ENCODE data around the gene FAM20C. TPM values are rescaled to one million over a fixed set of nuclear protein-coding genes. Genes with fewer than 3 reads are reported as not detected.
"Not testable (repeated sequence)": the region's sequence is repeated elsewhere in the genome, so short reads cannot be mapped to it uniquely, and the experiment has no call there.

FAM20C gene
- total RNA-seq, 2 donors from 2014 or later = 56.6 to 74.3 TPM

DNA sequence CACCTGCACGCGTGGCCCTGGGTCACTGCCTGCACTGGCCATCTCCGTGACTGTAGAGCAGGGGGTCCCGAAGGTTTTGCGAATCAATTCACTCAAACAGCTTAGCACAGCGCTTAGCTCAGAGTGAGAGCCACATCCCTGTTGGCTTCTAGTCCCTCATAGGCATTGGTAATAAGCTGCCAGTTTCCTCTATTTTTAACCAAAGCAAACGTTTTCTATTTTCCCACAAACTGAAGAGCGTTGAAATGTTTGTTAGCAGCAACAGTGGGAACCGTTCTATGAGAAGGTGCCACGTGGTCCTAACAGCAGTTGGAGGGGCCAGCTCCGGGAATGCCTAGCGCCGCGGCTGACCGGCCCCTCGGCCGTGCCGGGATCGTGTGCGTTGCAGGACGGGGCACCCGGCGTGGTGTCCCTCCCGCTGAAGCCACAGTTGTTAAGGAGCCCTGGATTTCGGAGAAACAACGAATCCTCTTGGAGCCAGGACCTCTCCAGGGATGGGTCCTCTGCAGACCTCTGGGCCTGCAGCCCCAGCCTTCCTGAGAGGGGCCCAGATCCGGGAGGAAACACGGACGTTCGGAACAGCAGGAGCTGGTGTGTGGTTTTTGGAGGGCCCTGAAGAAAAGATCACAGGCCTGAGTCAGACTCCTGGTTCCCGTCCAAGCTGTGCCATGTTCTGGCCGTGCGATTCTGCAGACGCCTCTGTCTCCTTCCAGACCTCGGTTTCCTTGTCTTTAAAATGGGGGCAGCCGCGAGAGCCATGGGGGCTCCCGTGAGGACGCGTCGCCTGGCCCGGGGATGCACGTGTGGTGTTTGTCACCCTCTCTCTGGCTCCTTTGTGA is 40.3 kb downstream of the FAM20C start:
- peak; percentile 86 for DNase-seq (ENCODE audit: low spot score)
- intact Hi-C loops (cut with DNase I) = no loop called here

DNA sequence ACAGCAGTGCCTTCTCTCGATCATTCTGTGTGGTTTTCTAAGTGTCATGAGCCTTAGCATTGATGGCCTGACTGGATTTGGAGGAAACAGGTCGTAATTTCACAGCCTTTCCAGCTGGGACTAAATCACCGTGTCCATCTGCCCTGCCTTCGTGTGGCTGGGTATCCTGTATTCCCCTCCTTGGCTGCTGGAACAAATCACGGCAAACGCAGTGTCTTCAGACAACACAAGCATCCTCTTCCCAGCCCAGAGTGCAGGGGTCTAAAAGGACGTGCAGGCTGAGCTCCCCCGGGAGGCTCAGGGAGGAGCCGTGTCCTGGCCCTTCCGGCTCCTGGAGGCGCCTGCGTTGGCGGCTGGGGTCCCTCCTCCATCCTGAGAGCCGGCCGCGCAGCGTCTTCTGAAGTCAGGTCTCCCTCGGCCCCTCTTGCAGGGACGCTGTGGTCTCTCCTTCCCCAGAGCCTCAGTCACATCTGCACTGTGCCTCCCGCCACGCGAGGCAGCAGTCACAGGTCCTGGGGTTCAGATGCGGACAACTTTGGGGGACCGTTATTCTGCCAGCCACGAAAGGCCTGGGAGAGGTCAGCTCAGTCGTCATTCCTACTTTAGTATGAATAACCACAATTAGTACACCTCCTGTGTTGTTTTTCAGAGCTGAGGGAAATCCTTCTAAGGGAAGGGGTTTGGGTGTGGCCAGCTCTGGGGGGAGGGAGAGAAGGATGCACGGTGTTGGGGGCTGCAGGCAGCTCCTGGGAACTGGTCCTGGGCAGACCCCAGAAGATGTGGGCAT is 41.1 kb downstream of the FAM20C start:
- peak; percentile 80 for DNase-seq (ENCODE audit: low spot score)
- intact Hi-C loops (cut with DNase I) = no loop called here

DNA sequence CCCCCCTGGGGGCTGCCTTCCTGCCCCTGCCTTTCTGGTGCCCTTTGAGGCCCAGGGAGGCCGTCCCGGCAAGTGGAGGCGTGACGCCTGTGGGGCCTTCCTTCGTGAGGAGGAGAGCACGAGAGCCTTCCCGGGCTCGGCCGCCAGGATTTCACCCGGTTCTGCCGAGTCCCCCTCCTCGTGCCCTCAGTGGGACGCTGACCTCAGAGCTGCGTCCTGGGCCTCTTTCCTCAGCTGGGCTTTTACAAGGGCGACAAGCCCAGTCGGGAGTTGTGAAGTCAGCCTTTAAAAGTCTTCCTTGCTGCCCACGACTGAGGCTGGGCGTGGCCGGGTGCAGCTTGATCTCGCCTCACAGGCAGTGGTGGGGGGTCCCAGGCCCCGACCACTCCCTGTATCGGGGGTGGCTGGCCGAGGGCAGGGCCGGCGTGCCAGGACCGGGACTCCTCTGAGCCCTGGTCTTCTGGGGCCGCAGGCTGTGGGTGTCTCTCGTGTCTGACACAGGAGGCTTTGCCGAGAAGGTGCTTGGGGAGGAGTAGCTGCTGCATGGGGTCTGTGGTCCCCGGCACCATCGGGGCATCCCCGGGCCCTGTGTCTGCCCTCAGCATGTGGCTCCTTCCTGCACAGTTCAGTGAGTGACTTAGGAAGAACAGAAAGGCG is 41.8 kb downstream of the FAM20C start:
- DNase-seq (ENCODE audit: low spot score) = peak; percentile 95
- intact Hi-C loops (cut with DNase I) = no loop called here

DNA sequence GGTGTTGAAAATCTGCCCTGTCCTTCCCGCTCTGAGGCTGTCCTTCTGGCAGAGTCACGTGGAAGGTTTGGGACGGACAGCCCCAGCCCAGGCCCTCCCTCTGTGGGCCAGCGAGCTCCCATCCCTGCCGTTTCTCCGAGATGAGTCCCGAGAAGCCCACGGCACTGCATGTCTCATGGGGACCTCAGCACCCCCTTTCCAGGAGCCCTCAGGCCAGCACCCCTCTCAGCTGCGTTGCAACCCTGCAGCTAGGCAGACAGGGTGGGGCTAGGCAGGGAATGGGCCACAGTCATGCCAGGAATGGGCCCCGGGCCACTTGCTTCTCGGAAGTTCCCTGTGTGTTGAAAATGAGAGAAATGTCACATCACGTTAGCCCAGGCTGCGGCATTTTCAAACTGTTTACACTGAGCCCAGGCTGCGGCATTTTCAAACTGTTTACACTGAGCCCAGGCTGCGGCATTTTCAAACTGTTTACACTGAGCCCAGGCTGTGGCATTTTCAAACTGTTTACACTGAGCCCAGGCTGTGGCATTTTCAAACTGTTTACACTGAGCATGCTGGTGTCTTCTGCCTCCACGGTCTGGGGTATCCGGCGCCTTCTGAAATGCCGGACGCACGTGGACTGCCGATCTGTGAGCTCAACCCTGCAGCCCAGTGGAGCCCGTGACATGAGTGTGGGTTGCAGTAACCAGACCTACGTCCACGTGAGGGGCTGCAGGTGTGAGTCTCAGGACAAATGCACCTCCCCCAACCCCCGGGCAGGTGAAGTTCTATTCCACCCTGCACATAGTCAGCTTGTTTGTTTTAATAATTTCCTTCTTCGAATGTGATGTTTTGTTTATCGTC is 42.6 kb downstream of the FAM20C start:
- intact Hi-C loops (cut with DNase I) = no loop called here
- peak; percentile 95 for DNase-seq (ENCODE audit: low spot score)

DNA sequence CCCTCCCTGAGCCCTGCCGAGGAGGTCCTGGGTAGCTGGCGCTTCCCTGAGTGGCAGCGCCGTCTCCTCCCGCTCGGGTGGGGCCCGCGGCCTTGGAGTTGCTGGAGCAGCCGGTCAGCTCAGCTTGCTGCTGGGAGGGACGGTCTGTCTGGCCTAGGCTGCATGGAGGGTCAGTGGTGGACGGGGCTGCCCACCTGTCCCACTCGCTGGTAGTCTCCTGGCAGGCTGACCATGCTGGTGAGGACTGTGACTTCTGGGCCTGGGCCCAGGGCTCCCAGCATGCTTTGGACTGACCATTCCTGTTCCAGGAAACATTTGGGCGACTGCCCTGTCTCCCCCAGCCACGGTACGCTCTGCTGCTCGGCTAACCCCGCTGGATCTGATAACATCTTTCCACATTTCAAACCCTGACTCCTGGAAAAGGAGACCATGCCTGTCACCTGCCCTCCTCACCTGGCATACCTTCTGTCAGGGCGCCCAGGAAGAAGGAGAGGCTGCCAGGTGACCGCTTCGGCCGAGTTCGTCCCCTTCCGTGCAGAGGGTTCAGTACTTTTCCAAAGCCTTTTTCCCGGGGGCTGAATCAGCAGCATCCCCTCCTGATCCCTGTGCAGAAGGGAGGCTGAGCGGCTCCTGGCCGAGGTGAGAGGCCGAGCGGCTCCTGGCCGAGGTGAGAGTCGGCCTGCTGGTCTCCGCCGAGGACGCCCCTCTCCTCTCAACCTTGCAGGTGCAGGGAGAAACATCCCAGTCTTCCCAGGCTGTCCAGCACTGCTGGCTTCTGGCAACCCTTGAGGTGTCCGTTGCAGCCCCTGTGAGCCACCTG is 43.4 kb downstream of the FAM20C start:
- intact Hi-C loops (cut with DNase I) = no loop called here

DNA sequence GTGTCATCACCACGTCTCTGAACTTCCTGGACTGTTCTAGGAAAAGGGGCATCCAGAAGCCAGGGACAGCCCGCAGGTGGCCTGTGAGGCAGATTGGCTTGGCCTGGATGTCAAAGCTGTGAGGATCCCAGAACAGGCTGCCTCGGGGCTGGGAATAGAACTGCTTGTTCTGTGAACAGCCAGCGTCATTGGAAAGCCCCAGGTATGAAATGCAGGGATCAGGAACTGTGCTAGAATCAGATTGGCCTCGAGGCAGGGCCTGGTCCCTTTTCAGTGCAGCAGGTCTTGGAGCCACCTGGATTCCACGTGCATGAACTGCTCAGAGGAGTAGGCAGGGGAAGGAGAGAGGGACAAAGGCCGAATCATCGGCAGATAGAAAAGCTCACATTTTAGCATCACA is 44.6 kb downstream of the FAM20C start:
- intact Hi-C loops (cut with DNase I) = no loop called here
- DNase-seq (ENCODE audit: low spot score) = no peak

More for the DNA sequence above, 43.4 kb downstream of the FAM20C start:
- DNase-seq (ENCODE audit: low spot score) = no peak

DNA sequence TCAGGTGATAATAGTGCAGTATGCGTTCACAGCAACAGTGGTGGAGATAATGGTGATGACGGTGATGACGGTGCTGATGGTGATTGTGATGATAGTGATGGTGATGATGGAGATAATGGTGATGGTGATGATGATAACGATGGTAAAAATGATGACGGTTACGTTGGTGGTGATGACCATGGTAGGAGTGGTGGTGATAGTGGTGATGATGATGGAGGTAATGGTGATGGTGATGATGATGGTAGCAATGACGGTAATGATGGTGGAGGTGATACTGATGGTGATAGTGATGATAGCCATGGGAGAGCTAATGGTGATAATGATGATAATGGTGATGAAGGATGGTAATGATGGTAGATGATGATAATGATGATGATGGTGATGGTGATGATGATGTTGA is 45.0 kb downstream of the FAM20C start:
- no peak for DNase-seq (ENCODE audit: low spot score)
- intact Hi-C loops (cut with DNase I) = no loop called here

DNA sequence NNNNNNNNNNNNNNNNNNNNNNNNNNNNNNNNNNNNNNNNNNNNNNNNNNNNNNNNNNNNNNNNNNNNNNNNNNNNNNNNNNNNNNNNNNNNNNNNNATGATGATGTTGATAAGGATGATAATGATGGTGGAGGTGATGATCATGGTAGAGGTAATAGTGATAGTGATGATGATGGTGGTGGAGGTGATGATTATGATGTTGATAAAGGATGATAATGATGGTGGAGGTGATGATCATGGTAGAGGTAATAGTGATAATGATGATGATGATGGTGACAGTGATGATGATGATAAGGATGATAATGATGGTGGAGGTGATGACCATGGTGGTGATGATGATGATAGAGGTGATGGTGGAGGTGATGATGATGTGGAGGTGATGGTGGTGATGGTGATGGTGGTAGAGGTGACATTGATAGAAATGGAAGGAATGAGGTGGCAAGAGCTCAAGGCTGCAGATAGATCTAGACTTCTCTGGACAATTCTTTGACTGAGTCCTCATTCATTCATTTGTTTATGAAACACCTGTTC is 47.8 kb downstream of the FAM20C start:
- no peak for DNase-seq (ENCODE audit: low spot score)
- intact Hi-C loops (cut with DNase I) = no loop called here

DNA sequence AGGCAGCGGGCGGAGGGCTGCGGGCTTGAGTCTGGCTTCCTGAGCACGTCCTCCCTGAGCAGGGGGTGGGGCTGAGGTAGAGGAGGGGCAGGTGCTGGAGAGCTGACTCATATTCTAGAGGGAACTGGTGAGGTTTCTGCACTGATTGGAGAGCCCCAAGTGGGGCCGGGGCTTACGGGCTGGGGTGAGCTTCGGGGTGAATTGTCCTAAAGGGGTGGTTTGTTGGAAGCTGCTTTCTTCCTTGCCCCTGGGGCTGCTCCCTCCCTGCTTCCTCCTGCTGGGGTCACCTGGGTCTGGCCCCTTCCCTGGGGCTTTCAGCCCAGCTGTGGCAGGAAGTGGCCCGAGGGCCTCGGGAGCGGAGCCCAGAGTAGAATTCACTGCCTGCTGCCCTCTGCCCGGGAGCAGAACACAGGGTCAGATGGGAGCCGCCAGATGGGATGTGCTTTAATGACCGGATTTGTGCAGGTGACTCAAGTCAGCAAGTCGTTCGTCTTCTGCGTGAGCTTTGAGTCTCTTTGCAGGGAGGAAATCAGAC is 48.6 kb downstream of the FAM20C start:
- no peak for DNase-seq (ENCODE audit: low spot score)
- intact Hi-C loops (cut with DNase I) = no loop called here

DNA sequence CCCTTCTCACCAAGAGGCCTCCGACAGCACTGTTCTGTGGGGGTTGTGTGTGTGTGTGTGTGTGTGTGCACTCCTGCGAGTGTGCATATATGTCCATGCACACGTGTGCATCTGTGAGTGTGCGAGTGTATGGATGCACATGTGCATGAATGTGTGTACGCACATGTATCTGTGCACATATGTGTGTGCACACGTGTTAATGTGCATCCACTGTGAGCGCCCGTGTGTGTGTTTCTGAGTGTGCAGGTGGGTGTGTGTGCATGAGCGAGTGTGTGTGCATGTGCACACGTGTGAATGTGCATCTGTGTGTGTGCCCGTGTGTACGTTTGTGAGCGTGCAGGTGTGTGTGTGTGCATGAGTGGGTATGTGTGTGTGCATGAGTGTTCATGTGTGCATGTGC is 49.1 kb downstream of the FAM20C start:
- DNase-seq (ENCODE audit: low spot score) = no peak
- intact Hi-C loops (cut with DNase I) = no loop called here

DNA sequence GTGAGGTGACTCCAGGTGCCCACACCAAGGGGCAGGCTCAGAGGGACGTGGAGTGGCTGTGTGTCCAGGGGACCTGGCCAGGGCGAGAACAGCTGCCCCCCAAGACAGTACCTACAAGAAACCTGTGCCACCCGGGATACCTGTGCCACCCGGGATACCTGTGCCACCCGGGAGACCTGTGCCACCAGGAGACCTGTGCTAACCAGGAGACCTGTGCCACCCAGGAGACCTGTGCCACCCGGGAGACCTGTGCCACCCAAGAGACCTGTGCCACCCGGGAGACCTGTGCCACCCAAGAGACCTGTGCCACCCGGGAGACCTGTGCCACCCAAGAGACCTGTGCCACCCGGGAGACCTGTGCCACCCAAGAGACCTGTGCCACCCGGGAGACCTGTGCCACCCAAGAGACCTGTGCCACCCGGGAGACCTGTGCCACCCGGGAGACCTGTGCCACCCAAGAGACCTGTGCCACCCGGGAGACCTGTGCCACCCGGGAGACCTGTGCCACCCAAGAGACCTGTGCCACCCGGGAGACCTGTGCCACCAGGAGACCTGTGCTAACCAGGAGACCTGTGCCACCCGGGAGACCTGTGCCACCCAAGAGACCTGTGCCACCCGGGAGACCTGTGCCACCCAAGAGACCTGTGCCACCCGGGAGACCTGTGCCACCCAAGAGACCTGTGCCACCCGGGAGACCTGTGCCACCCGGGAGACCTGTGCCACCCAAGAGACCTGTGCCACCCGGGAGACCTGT is 50.6 kb downstream of the FAM20C start:
- DNase-seq (ENCODE audit: low spot score); intact Hi-C loops (cut with DNase I): not testable (repeated sequence)

DNA sequence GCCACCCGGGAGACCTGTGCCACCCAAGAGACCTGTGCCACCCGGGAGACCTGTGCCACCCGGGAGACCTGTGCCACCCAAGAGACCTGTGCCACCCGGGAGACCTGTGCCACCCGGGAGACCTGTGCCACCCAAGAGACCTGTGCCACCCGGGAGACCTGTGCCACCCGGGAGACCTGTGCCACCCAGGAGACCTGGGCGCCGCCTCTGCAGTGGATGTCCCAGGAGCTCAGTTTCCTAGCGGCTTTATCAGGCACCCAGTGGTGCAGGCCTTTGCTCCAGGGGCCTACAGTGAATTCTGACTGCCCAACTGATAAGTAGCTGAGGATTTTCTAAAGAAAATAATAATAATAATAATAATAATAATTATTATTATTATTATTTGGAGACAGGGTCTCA is 51.2 kb downstream of the FAM20C start:
- DNase-seq (ENCODE audit: low spot score); intact Hi-C loops (cut with DNase I): not testable (repeated sequence)

DNA sequence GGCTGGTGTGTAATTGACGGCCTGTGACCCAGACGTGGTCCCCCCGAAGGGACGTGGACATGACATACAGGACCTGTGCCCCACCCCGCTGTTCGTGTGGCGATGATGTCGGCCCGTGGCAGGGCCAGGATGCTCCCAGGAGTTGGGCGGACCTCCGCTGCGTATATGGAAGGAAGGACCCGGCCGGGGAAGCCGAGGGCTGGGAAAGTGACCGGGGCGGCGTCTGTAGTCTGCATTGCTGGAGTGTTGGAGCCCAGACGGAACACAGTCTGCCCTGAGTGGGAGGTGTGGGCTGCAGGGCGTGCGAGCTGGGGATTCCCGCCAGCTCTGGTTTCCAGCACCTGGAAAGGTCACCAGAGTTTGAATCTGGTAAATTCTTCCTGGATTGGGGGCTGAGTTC is 52.6 kb downstream of the FAM20C start:
- intact Hi-C loops (cut with DNase I) = no loop called here
- no peak for DNase-seq (ENCODE audit: low spot score)

DNA sequence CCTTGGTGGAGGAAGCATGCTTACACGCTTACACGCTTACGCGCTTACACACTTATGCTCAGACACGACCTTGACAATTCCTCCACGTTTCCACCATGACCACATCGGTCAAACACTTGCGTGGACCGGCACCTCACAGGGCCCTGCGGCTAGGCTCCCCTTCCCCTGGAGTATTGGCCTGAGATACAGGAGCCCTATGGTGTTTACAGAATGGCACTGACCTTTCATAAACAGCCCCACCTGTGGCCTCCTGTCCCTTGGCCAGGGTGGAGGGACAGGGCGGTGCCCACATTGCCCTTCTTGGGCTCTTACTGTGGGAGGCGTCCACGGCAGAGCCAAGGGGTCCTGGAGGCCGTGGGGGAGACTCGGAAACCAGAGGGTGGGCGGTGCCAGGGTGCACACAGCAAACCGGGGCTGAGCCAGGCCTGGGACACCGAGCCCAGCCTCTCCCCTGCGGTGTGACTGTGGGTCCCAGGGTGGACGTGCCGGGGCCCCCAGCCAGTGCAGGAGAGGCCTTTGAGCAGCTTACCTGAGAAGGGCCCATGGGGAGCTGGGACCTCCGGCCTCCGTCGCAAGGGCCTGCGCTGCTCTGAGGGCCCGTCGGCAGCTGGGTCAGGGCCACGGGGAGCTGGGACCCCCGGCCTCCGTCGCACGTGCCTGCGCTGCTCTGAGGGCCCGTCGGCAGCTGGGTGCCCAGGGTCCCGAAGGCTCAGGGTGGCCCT is 53.4 kb downstream of the FAM20C start:
- no peak for DNase-seq (ENCODE audit: low spot score)
- intact Hi-C loops (cut with DNase I) = no loop called here

DNA sequence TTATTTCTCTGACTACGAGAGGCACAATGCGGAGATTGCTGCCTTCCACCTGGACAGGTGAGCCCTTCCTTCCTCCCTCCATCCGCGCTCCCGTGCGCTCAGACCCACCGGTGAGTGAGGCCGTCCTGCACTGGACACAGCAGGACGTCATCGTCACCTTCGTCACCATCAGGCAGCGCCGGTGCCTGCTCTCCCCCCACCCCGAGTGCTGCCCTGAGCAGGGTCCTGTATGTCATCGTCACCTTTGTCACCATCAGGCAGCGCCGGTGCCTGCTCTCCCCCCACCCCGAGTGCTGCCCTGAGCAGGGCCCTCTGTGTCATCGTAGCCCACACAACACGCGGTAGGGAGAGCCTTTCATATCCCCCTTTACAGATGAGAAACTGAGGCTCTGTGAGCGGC is 54.1 kb downstream of the FAM20C start:
- intact Hi-C loops (cut with DNase I) = no loop called here

DNA sequence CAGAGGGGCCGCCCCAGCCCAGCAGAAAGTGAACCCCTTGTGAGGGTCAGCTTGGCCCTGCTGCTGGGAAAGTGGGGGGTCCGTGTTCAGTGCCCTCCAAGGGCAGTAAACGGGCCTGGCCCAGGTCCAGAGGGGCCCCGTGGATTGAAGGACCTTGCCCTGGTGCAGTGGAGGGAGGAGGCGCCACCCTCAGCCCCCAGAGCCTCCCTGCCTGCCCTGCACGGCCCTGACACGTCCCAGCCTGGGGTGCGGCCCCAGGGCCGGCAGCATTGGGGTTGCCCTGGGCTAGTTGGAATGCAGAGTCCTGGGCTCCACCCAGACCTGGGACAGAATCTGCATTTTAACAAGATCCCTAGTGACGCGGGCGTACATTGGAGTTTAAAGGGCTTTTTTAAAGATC is 54.8 kb downstream of the FAM20C start:
- intact Hi-C loops (cut with DNase I) = no loop called here
- DNase-seq (ENCODE audit: low spot score) = no peak

More for the DNA sequence above, 54.1 kb downstream of the FAM20C start:
- no peak for DNase-seq (ENCODE audit: low spot score)

DNA sequence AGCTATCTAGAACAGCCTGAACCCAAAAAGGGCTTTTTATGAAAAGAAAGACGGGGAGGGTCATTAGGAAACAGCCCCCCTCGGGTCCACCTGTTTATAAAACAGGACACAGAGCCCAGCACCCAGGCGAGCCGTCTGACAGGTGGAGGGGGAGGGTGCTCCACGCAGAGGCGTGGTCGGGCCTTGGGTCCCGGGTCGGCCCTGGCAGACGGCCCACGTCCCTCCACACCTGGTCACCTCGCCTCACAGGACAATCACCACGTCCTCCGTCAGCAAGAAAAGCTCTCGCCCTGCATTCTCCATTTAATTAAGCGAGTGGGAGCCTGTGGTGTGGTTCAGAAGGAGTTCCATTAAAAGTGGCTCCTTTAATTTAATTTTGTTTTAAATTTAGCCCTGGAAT is 55.3 kb downstream of the FAM20C start:
- DNase-seq (ENCODE audit: low spot score) = no peak
- intact Hi-C loops (cut with DNase I) = no loop called here
